Measurements from ENCODE around the gene NEURL1B. TPM values are rescaled to one million over a fixed set of nuclear protein-coding genes. Genes with fewer than 3 reads are reported as not detected.

The NEURL1B gene
- polyA plus RNA-seq, 2 of the 4 experiments (the other 2 are of a cell fraction), result 0.89 to 2.1 TPM

- DNase-seq (ENCODE audit: low read depth in 1 of 2, low spot score in 1 of 2), result no peak
- ATAC-seq, result no peak
- TF ChIP-seq CBX2 (IDR thresholded peaks at IDR 0.05; ENCODE audit: borderline replicate concordance, low read depth), result no peak
- TF ChIP-seq E2F6 (IDR thresholded peaks at IDR 0.05; ENCODE audit: borderline replicate concordance, low read depth), result no peak
- FAIRE-seq, result no peak
- H3K9me3 ChIP-seq, result no peaks in the 10 kb centered on the region
- H3K4me1 ChIP-seq, result peaks cover 8% of the 10 kb centered on the region; the same call in 2 of the 3 replicates
- no peak overlapping the region for H3K4me2 ChIP-seq
- 84% methylated on average over 2 of the region's 2 CpGs for WGBS (ENCODE audit: missing lambda C conversion rate)
- ChIA-PET CTCF (interaction anchor here (1.6 to 6.2 kb wide), 2 partner anchors 212 to 213 kb away, joined by 11 to 198 read pairs; no protein-coding TSS in a partner anchor), POLR2A (no interaction called here)
- no peak overlapping the region for H3K4me3 ChIP-seq
- H3K27ac ChIP-seq, result no peak overlapping the region
These were observed 51.9 kb downstream of the NEURL1B start for GRCh38 chr5:172692981-172693380.

- FAIRE-seq, result no peak
- POLR2A ChIA-PET, result no interaction called here
These were observed 53.0 kb downstream of the NEURL1B start for GRCh38 chr5:172694061-172694460.

GRCh38 chr5:172694541-172694940 lies 53.5 kb downstream of the NEURL1B start:
- DNase-seq (ENCODE audit: low read depth in 1 of 2, low spot score in 1 of 2) (no peak), ATAC-seq (no peak), FAIRE-seq (no peak)
- 93% methylated on average over 8 of the region's 8 CpGs for WGBS (ENCODE audit: missing lambda C conversion rate)
- H3K9me3 ChIP-seq, result no peaks in the 10 kb centered on the region
- no peak overlapping the region for H3K27ac ChIP-seq
- peaks cover 8% of the 10 kb centered on the region; the same call in 2 of the 3 replicates for H3K4me1 ChIP-seq
- no peak overlapping the region for H3K4me2 ChIP-seq
- ChIA-PET POLR2A (no interaction called here), CTCF (interaction anchor here (0.7 to 6.5 kb wide), 4 partner anchors 10 to 1390 kb away, joined by 4 to 198 read pairs (median 80); no protein-coding TSS in a partner anchor)
- TF ChIP-seq HOXA7 (CRISPR knock-in tag; IDR thresholded peaks at IDR 0.05) (no peak), JUN (IDR thresholded peaks at IDR 0.05) (no peak), SMC3 (IDR thresholded peaks at IDR 0.05) (no peak), TFCP2L1 (CRISPR knock-in tag; IDR thresholded peaks at IDR 0.05) (no peak), USF2 (IDR thresholded peaks at IDR 0.05) (no peak), EP300 (IDR thresholded peaks at IDR 0.05) (no peak)
- no peak overlapping the region for H3K4me3 ChIP-seq

More at GRCh38 chr5:172694061-172694460, 53.0 kb downstream of the NEURL1B start:
- Histone ChIP-seq H3K4me3 (no peak overlapping the region), H3K4me2 (no peak overlapping the region), H3K4me1 (peaks cover 8% of the 10 kb centered on the region; the same call in 2 of the 3 replicates), H3K9me3 (no peaks in the 10 kb centered on the region), H3K27ac (no peak overlapping the region)
- TF ChIP-seq HOXB5 (CRISPR knock-in tag; IDR thresholded peaks at IDR 0.05) (no peak), RARB (CRISPR knock-in tag; IDR thresholded peaks at IDR 0.05) (no peak), CHD4 (IDR thresholded peaks at IDR 0.05; ENCODE audit: borderline replicate concordance) (no peak), JUN (IDR thresholded peaks at IDR 0.05) (no peak), CEBPB (IDR thresholded peaks at IDR 0.05) (no peak), FOSL2 (IDR thresholded peaks at IDR 0.05) (no peak), FOSL2 (CRISPR knock-in tag; IDR thresholded peaks at IDR 0.05) (no peak)
- CTCF ChIA-PET, result interaction anchor here (0.7 to 6.5 kb wide), 3 partner anchors 10 to 1390 kb away, joined by 4 to 198 read pairs (median 100); no protein-coding TSS in a partner anchor
- 85% methylated on average over 4 of the region's 4 CpGs for WGBS (ENCODE audit: missing lambda C conversion rate)
- ATAC-seq (no peak), DNase-seq (ENCODE audit: low read depth in 1 of 2, low spot score in 1 of 2) (no peak)

GRCh38 chr5:172695232-172696054 lies 54.4 kb downstream of the NEURL1B start:
- Histone ChIP-seq H3K27ac (no peak overlapping the region), H3K4me2 (no peak overlapping the region), H3K4me1 (peaks cover 8% of the 10 kb centered on the region; the same call in 2 of the 3 replicates), H3K4me3 (no peak overlapping the region), H3K9me3 (no peaks in the 10 kb centered on the region)
- DNase-seq (ENCODE audit: low read depth in 1 of 2, low spot score in 1 of 2) (no peak), ATAC-seq (no peak), FAIRE-seq (no peak)
- CTCF ChIA-PET, result interaction anchor here (0.9 to 6.5 kb wide), 7 partner anchors 11 to 234 kb away, joined by 4 to 198 read pairs (median 9); no protein-coding TSS in a partner anchor
- POLR2A ChIA-PET, result no interaction called here
- TF ChIP-seq JUN (IDR thresholded peaks at IDR 0.05) (no peak), CHD2 (IDR thresholded peaks at IDR 0.05; ENCODE audit: low read length, partially characterized antibody) (no peak), KDM1A (IDR thresholded peaks at IDR 0.05; ENCODE audit: low read depth) (no peak), MAZ (IDR thresholded peaks at IDR 0.05; ENCODE audit: borderline replicate concordance, low read depth, low read length) (no peak), CBX2 (IDR thresholded peaks at IDR 0.05; ENCODE audit: borderline replicate concordance, low read depth) (no peak), CBX8 (IDR thresholded peaks at IDR 0.05) (no peak), RCOR1 (IDR thresholded peaks at IDR 0.05; ENCODE audit: low read depth, low read length) (no peak), POLR2AphosphoS2 (conservative IDR thresholded peaks at IDR 0.05; ENCODE audit: low read length) (no peak)
- 63% methylated on average over 14 of the region's 14 CpGs for WGBS (ENCODE audit: missing lambda C conversion rate)

Measured in A549 (cell line).